ENCODE data around the gene TLR2. TPM values are rescaled to one million over a fixed set of nuclear protein-coding genes. Genes with fewer than 3 reads are reported as not detected.

TLR2 gene
- total RNA-seq, 1 donor from 2014 or later = 4.4 TPM

Other genes starting within 250 kb of the TLR2 start
- 14.4 TPM for gene TMEM131L, start 217.9 kb upstream of the TLR2 start, total RNA-seq
- gene RNF175, start 75.7 kb downstream of the TLR2 start, total RNA-seq = 0.30 TPM
- not detected for gene SFRP2, start 104.8 kb downstream of the TLR2 start, total RNA-seq